ENCODE results near the gene PPP2R3A. TPM values are rescaled to one million over a fixed set of nuclear protein-coding genes. Genes with fewer than 3 reads are reported as not detected.

Gene PPP2R3A
- total RNA-seq, 3 donors from 2014 or later (not counting 1 experiment from before 2014, with no cell fraction given) = 0.35 to 0.43 (median 0.40) TPM

GRCh38 chr3:135966962-135967274 lies 1.4 kb downstream of the PPP2R3A start:
- WGBS (ENCODE audit: insufficient coverage) = 86% methylated on average over 2 of the region's 2 CpGs
- Mint-ChIP-seq H3K9me3 (no peaks in the 10 kb centered on the region), H3K4me3 (peak overlapping the region; percentile 79), H3K36me3 (no peaks in the 10 kb centered on the region), H3K27ac (no peak overlapping the region), H3K4me1 (peaks cover 8 to 13% of the 10 kb centered on the region in 2 donors), H3K27me3 (ENCODE audit: low read depth in 2 of 2) (peaks cover 20 to 25% of the 10 kb centered on the region in 2 donors)
- H3K9me3 ChIP-seq (ENCODE audit: control insufficient read depth, insufficient read depth, low read length) = no peaks in the 10 kb centered on the region
- intact Hi-C loops (cut with micrococcal nuclease) = no loop called here
- no peak for TF ChIP-seq CTCF (IDR thresholded peaks at IDR 0.05)
- DNase-seq = no peak
- peaks cover 12% of the 10 kb centered on the region for H3K27me3 ChIP-seq (ENCODE audit: control insufficient read depth, insufficient read depth, low read length)
- H3K36me3 ChIP-seq (ENCODE audit: control insufficient read depth, insufficient read depth, low read length) = no peaks in the 10 kb centered on the region
- no peak overlapping the region for H3K27ac ChIP-seq (ENCODE audit: low read length)
- peaks cover 14% of the 10 kb centered on the region for H3K4me1 ChIP-seq (ENCODE audit: control insufficient read depth, insufficient read depth, low read length)
- no peak for ATAC-seq
- H3K4me3 ChIP-seq (ENCODE audit: low read length) = no peak overlapping the region

GRCh38 chr3:135967867-135968266 lies 2.3 kb downstream of the PPP2R3A start:
- no peak overlapping the region for H3K4me3 Mint-ChIP-seq
- H3K4me3 ChIP-seq (ENCODE audit: low read length) = no peak overlapping the region
- ATAC-seq = no peak
- H3K27me3 Mint-ChIP-seq (ENCODE audit: low read depth in 2 of 2) = peaks cover 20 to 25% of the 10 kb centered on the region in 2 donors
- TF ChIP-seq CTCF (IDR thresholded peaks at IDR 0.05) = no peak
- H3K27me3 ChIP-seq (ENCODE audit: control insufficient read depth, insufficient read depth, low read length) = peaks cover 12% of the 10 kb centered on the region
- 92% methylated on average over 4 of the region's 4 CpGs for WGBS (ENCODE audit: insufficient coverage)
- H3K4me1 ChIP-seq (ENCODE audit: control insufficient read depth, insufficient read depth, low read length) = peaks cover 14% of the 10 kb centered on the region
- H3K27ac Mint-ChIP-seq = no peak overlapping the region
- no peak for DNase-seq
- no peaks in the 10 kb centered on the region for H3K9me3 ChIP-seq (ENCODE audit: control insufficient read depth, insufficient read depth, low read length)
- H3K9me3 Mint-ChIP-seq = no peaks in the 10 kb centered on the region
- peaks cover 8 to 13% of the 10 kb centered on the region in 2 donors for H3K4me1 Mint-ChIP-seq
- H3K27ac ChIP-seq (ENCODE audit: low read length) = no peak overlapping the region
- no peaks in the 10 kb centered on the region for H3K36me3 Mint-ChIP-seq
- no peaks in the 10 kb centered on the region for H3K36me3 ChIP-seq (ENCODE audit: control insufficient read depth, insufficient read depth, low read length)
- intact Hi-C loops (cut with micrococcal nuclease) = no loop called here

GRCh38 chr3:135970506-135971116 lies 5.1 kb downstream of the PPP2R3A start:
- no peak for ATAC-seq
- intact Hi-C loops (cut with micrococcal nuclease) = no loop called here

More at GRCh38 chr3:135970506-135971116, 5.1 kb downstream of the PPP2R3A start:
- Mint-ChIP-seq H3K4me3 (no peak overlapping the region), H3K4me1 (peaks cover 13% of the 10 kb centered on the region in 2 donors), H3K27me3 (ENCODE audit: low read depth in 2 of 2) (peaks cover 25 to 28% of the 10 kb centered on the region in 2 donors), H3K9me3 (no peaks in the 10 kb centered on the region), H3K27ac (no peak overlapping the region), H3K36me3 (no peaks in the 10 kb centered on the region)
- WGBS (ENCODE audit: insufficient coverage) = 63% methylated on average over 1 of the region's 1 CpG
- Histone ChIP-seq H3K4me1 (ENCODE audit: control insufficient read depth, insufficient read depth, low read length) (peaks cover 10% of the 10 kb centered on the region), H3K4me3 (ENCODE audit: low read length) (no peak overlapping the region), H3K9me3 (ENCODE audit: control insufficient read depth, insufficient read depth, low read length) (no peaks in the 10 kb centered on the region), H3K27ac (ENCODE audit: low read length) (no peak overlapping the region), H3K36me3 (ENCODE audit: control insufficient read depth, insufficient read depth, low read length) (no peaks in the 10 kb centered on the region), H3K27me3 (ENCODE audit: control insufficient read depth, insufficient read depth, low read length) (peaks cover 12% of the 10 kb centered on the region)
- TF ChIP-seq CTCF (IDR thresholded peaks at IDR 0.05) = no peak
- no peak for DNase-seq
